Progenitor cell of endocrine pancreas (in vitro differentiated cells): ENCODE data around the gene MEPCE. TPM values are rescaled to one million over a fixed set of nuclear protein-coding genes. Genes with fewer than 3 reads are reported as not detected.
A peak's percentile ranks its signal among the peaks of the same experiment; 100 is the strongest.

Source experiments
- DNase-seq: peaks from one replicate; pipeline ENCODE4 v3.0.0; 2021; ENCODE audit warnings: low spot score; ENCODE audit not compliant: unreplicated experiment
- H3K27ac Mint-ChIP-seq: 2 replicates; pipeline ENCODE4 v1.8.0; 2021; ENCODE audit warnings: mild to moderate bottlenecking, moderate library complexity, mixed read lengths
- H3K27me3 Mint-ChIP-seq: 2 replicates; pipeline ENCODE4 v1.8.0; 2021; ENCODE audit warnings: mixed read lengths
- H3K36me3 Mint-ChIP-seq: 2 replicates; pipeline ENCODE4 v1.8.0; 2022; ENCODE audit warnings: mixed read lengths; ENCODE audit not compliant: insufficient read depth
- H3K4me1 Mint-ChIP-seq: 2 replicates; pipeline ENCODE4 v1.8.0; 2021; ENCODE audit warnings: low read depth, mixed read lengths
- H3K4me3 Mint-ChIP-seq: 2 replicates; pipeline ENCODE4 v1.8.0; 2021; ENCODE audit warnings: low read depth, mild to moderate bottlenecking, moderate library complexity, mixed read lengths
- H3K9me3 Mint-ChIP-seq: 2 replicates; pipeline ENCODE4 v1.8.0; 2021; ENCODE audit warnings: low read depth, mixed read lengths
- CTCF ChIP-seq: fragments of 200-600 bp; sonication (generic); IDR thresholded peaks from one replicate; pipeline ENCODE4 v1.5.0; 2021; ENCODE audit warnings: antibody characterized with exemption, mild to moderate bottlenecking; ENCODE audit not compliant: unreplicated experiment
- total RNA-seq: library from RNA; stranded (reverse); gene quantifications from 2 replicates; pipeline ENCODE4 v1.2.1, GENCODE V29; 2021

Gene MEPCE
- total RNA-seq, 1 donor from 2014 or later, result 35.4 TPM

GRCh38 chr7:100400656-100401055 lies 29.0 kb upstream of the MEPCE start:
- Mint-ChIP-seq H3K4me3 (no peak overlapping the region), H3K36me3 (no peaks in the 10 kb centered on the region), H3K4me1 (peaks cover 2% of the 10 kb centered on the region), H3K27me3 (peaks cover 42% of the 10 kb centered on the region), H3K27ac (no peak overlapping the region), H3K9me3 (no peaks in the 10 kb centered on the region)
- DNase-seq, result no peak
- TF ChIP-seq CTCF, result peak; percentile 47

GRCh38 chr7:100401811-100402210 lies 27.8 kb upstream of the MEPCE start:
- Mint-ChIP-seq H3K27ac (no peak overlapping the region), H3K36me3 (no peaks in the 10 kb centered on the region), H3K9me3 (no peaks in the 10 kb centered on the region), H3K27me3 (peaks cover 46% of the 10 kb centered on the region), H3K4me3 (no peak overlapping the region), H3K4me1 (peaks cover 8% of the 10 kb centered on the region)
- DNase-seq, result no peak
- TF ChIP-seq CTCF, result no peak

GRCh38 chr7:100402241-100402640 lies 27.4 kb upstream of the MEPCE start:
- H3K9me3 Mint-ChIP-seq, result no peaks in the 10 kb centered on the region
- no peak for TF ChIP-seq CTCF
- no peak overlapping the region for H3K27ac Mint-ChIP-seq
- H3K36me3 Mint-ChIP-seq, result no peaks in the 10 kb centered on the region
- peaks cover 42% of the 10 kb centered on the region for H3K27me3 Mint-ChIP-seq
- H3K4me3 Mint-ChIP-seq, result no peak overlapping the region
- H3K4me1 Mint-ChIP-seq, result peaks cover 12% of the 10 kb centered on the region
- DNase-seq, result no peak

GRCh38 chr7:100406767-100407166 lies 22.9 kb upstream of the MEPCE start:
- Mint-ChIP-seq H3K36me3 (no peaks in the 10 kb centered on the region), H3K27ac (no peak overlapping the region), H3K4me3 (no peak overlapping the region), H3K4me1 (peaks cover 10% of the 10 kb centered on the region), H3K27me3 (peaks cover 17% of the 10 kb centered on the region), H3K9me3 (no peaks in the 10 kb centered on the region)
- no peak for TF ChIP-seq CTCF
- no peak for DNase-seq

- DNase-seq, result no peak
- H3K4me3 Mint-ChIP-seq, result no peak overlapping the region
- no peak overlapping the region for H3K27ac Mint-ChIP-seq
- H3K36me3 Mint-ChIP-seq, result no peaks in the 10 kb centered on the region
- peak; percentile 72 for TF ChIP-seq CTCF
- no peaks in the 10 kb centered on the region for H3K9me3 Mint-ChIP-seq
- H3K4me1 Mint-ChIP-seq, result peaks cover 10% of the 10 kb centered on the region
- H3K27me3 Mint-ChIP-seq, result peaks cover 17% of the 10 kb centered on the region
Observed at GRCh38 chr7:100407285-100408180, 22.1 kb upstream of the MEPCE start.
